Limb (tissue), 2 donors: Measurements from ENCODE around the gene PTP4A1.
"Not testable (repeated sequence)": the region's sequence is repeated elsewhere in the genome, so short reads cannot be mapped to it uniquely, and the experiment has no call there.

Experiments used
- DNase-seq, 2 donors: peaks; one replicate each; pipeline ENCODE4 v3.0.0-alpha.2; 2016; ENCODE audit errors: extremely low spot score in 2 of 2

The PTP4A1 gene

DNA sequence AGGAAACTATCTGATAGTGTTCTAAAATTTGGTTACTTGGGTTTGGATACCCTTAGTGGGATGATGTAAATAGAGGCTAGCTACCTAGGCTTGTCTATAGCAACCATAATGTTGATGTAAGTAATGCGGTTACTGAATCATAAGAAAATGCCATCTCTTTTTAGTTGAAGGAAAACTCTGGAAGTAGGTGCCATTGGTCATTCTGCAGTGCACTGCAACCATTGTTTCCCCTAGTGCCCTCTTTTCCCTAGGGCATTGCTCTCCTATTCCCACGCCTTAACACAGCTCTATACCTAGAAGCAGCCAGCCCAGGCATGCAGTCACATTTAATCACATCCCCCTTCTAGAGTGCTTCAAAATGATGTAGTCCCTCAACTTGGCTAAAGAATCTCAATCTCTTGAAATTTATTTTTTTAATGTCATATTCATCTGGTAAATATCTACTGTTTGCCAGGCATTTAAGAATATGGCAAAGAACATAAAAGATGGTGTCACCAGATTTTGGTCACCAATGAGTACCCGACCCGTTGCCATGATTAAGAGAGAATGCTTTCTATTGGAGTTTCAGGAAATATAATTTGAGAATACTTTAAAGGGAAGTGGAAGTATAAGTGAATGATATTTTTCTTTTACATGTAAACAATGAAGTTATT is 10.4 kb downstream of the PTP4A1 start:
- DNase-seq = no peak

- no peak for DNase-seq
Measured at GRCh38 chr6:63584125-63584514, 11.8 kb downstream of the PTP4A1 start.

- DNase-seq = no peak
Measured at GRCh38 chr6:63584566-63584965, 12.3 kb downstream of the PTP4A1 start.

DNA sequence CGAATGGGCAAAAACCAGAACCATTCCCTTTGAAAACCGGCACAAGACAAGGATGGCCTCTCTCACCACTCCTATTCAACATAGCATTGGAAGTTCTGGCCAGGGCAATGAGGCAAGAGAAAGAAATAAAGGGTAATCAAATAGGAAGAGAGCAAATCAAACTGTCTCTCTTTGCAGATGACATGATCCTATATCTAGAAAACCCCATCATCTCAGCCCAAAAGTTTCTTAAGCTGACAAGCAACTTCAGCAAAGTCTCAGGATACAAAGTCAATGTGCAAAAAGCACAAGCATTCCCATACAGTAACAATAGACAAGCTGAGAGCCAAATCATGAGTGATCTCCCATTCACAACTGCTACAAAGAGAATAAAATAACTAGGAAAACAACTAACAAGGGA is 13.4 kb downstream of the PTP4A1 start:
- not testable (repeated sequence) for DNase-seq

DNA sequence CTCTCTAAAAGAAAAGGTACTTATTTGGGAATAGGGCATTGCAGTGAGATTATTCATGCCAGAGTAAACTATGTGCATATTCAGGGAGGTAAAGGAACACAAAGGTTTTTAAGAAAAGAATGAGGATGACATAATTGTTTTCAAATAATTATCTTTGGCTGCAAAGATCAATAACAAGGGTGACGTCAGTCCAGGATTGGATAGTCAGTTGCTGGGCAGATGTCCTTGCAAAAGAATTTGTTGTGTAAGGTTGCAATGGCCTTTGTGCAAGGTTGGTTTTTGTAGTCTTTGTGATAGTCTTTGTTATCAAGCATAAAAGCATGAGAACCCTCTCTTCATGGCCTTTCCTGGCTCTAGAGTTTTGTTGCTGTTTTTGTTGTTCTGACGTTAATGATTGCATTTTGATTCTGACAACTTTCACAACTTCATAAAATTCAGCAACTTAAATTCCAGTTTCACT is 17.7 kb downstream of the PTP4A1 start:
- no peak for DNase-seq

- DNase-seq = no peak
Measured at GRCh38 chr6:63592886-63593285, 20.6 kb downstream of the PTP4A1 start.

- DNase-seq = no peak
Measured at GRCh38 chr6:63597141-63598048, 25.1 kb downstream of the PTP4A1 start.

- peak; percentile 83 to 84 for DNase-seq
Measured at GRCh38 chr6:63598049-63599036, 26.1 kb downstream of the PTP4A1 start.

- no peak for DNase-seq
Measured at GRCh38 chr6:63599243-63599642, 27.0 kb downstream of the PTP4A1 start.

DNA sequence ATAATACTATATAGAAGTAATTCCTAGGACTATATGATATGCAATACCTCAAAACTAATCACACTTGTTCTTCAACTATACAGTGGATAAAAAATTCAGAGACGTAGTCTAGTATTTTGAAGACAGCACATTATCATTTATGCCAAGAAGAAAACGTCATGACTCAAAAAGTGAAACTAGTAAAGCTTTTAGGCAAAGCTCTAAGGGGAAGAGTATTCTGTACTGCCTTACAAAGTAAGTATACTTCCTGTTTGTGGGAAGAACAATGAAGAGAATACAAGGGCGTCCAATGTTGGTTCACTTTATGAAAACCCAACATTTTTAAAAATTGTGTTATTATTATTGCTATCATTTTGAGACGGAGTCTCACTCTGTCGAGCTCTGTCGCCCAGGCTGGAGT is 27.9 kb downstream of the PTP4A1 start:
- no peak for DNase-seq

DNA sequence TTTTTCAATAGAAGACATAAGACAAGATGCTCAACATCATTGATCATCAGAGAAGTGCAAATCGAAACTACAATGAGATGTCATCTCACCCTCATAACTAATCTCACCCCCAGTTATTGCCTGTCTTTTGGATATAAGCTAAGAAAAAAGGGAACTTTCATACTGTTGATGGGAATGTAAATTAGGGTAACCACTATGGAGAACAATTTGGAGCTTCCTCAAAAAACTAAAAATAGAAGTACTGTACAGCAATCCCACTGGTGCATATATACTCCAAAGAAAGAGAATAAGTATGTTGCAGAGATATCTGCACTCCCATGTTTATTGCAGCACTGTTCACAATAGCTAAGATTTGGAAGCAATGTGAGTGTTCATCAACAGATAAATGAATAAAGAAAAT is 37.0 kb downstream of the PTP4A1 start:
- DNase-seq = no peak

DNA sequence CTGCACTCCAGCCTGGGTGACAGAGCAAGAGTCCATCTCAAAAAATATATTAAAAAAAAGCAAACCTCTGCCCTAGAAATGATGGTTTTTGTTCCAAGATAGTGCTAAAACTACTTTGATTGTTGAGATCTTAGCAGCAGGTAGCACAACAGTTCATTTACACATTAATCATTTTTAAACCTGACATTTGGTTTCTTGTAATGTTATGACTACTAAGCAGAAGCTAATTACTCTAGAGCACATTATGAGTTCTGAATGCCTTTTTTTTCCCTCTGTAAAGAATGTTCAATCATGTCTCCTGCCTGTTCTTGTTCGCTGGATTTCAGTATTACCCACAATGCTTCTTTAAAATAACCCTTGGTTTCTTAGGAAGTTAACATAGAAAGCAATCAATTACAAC is 38.7 kb downstream of the PTP4A1 start:
- no peak for DNase-seq

DNA sequence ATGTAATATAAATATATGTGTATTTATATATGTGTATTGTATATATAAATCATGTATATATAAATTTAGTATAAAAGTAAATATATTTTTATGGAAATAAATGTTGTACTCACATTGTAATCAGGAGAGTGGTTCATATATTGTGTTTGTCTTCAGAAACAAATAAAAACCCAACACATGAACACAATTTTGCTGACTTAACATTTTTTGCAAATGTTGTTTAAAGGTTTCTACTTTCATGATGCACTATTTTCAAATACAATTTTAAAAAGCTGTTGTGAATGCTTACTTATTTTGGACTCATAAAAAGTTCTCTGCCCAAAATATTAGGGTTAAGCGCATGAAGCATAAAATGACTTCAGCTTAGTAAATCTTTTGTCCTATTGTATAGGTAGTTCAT is 39.3 kb downstream of the PTP4A1 start:
- no peak for DNase-seq

DNA sequence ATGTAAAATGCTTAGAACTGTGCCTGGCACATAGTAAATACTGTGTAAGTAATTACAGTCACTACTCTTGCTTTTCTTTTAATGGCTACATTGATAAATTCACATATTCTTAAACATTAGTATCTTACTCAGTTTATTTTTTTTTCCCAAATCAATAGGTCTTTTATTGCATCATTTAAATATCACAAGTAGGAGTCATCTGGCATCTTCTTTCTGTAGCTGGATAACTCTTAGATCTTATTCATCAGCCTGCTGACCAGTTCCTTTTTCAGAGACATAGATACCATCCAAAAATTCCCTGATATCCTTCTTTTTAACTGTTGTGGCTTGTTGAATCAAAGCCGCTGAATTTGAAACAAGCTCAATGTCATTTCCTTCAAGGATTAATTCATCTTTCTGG is 43.3 kb downstream of the PTP4A1 start:
- DNase-seq = no peak
